H9 (cell line): ENCODE measurements around the gene PGM3. TPM values are rescaled to one million over a fixed set of nuclear protein-coding genes. Genes with fewer than 3 reads are reported as not detected.

Experiments used
- DNase-seq: peaks from one replicate; pipeline ENCODE4 v3.0.0-alpha.2; 2017
- H2AFZ ChIP-seq: one replicate; pipeline ENCODE4 v1.6.1; 2013; ENCODE audit warnings: mild to moderate bottlenecking, low read length, control low read depth, moderate library complexity
- H2AK5ac ChIP-seq: 2 replicates; pipeline ENCODE4 v1.6.1; 2013; ENCODE audit warnings: low read length, control low read depth, mixed read lengths; ENCODE audit not compliant: insufficient read length
- H2BK120ac ChIP-seq: one replicate; pipeline ENCODE4 v1.6.1; 2013; ENCODE audit warnings: low read depth, mild to moderate bottlenecking, low read length, control low read depth, inconsistent platforms; ENCODE audit not compliant: poor library complexity, severe bottlenecking
- H2BK12ac ChIP-seq: 2 replicates; pipeline ENCODE4 v1.6.1; 2013; ENCODE audit warnings: low read length, control low read depth, mixed read lengths, low read depth; ENCODE audit not compliant: insufficient read length
- H2BK15ac ChIP-seq: 2 replicates; pipeline ENCODE4 v1.6.1; 2013; ENCODE audit warnings: low read depth, low read length, control low read depth
- H2BK20ac ChIP-seq: one replicate; pipeline ENCODE4 v1.6.1; 2013; ENCODE audit warnings: low read depth, mild to moderate bottlenecking, low read length, control low read depth, inconsistent platforms; ENCODE audit not compliant: poor library complexity, severe bottlenecking
- H2BK5ac ChIP-seq: 2 replicates; pipeline ENCODE4 v1.6.1; 2013; ENCODE audit warnings: low read length, control low read depth, mixed read lengths; ENCODE audit not compliant: insufficient read length
- H3K14ac ChIP-seq: 2 replicates; pipeline ENCODE4 v1.6.1; 2013; ENCODE audit warnings: low read length, control low read depth; ENCODE audit not compliant: insufficient read depth
- H3K18ac ChIP-seq: 2 replicates; pipeline ENCODE4 v1.6.1; 2013; ENCODE audit warnings: low read depth, mild to moderate bottlenecking, mixed read lengths, low read length, control low read depth; ENCODE audit not compliant: insufficient read length
- H3K23ac ChIP-seq: 2 replicates; pipeline ENCODE4 v1.6.1; 2013; ENCODE audit warnings: low read length, control low read depth, mixed read lengths, low read depth; ENCODE audit not compliant: insufficient read length
- H3K23me2 ChIP-seq: 2 replicates; pipeline ENCODE4 v1.6.1; 2013; ENCODE audit warnings: low read depth, mild to moderate bottlenecking, mixed read lengths, low read length, control low read depth; ENCODE audit not compliant: insufficient read length, poor library complexity, severe bottlenecking
- H3K27ac ChIP-seq: 2 replicates; pipeline ENCODE4 v1.5.1; 2013; ENCODE audit warnings: low read length, control low read depth, mixed read lengths, low read depth; ENCODE audit not compliant: insufficient read length
- H3K27me3 ChIP-seq: 2 replicates; pipeline ENCODE4 v1.6.1; 2013; ENCODE audit warnings: low read length, control low read depth, inconsistent platforms; ENCODE audit not compliant: insufficient read depth
- H3K4ac ChIP-seq: 2 replicates; pipeline ENCODE4 v1.6.1; 2013; ENCODE audit warnings: low read depth, mild to moderate bottlenecking, control low read depth, inconsistent platforms, low read length, moderate library complexity
- H3K4me1 ChIP-seq: 2 replicates; pipeline ENCODE4 v1.6.1; 2013; ENCODE audit warnings: low read length, control low read depth, inconsistent platforms; ENCODE audit not compliant: insufficient read depth
- H3K4me2 ChIP-seq: 2 replicates; pipeline ENCODE4 v1.6.1; 2013; ENCODE audit warnings: low read length, control low read depth, mixed read lengths; ENCODE audit not compliant: insufficient read length, insufficient read depth
- H3K56ac ChIP-seq: 2 replicates; pipeline ENCODE4 v1.6.1; 2013; ENCODE audit warnings: low read depth, mild to moderate bottlenecking, mixed read lengths, low read length, control low read depth; ENCODE audit not compliant: insufficient read length
- H3K79me1 ChIP-seq: 2 replicates; pipeline ENCODE4 v1.6.1; 2013; ENCODE audit warnings: low read depth, mild to moderate bottlenecking, moderate library complexity, low read length, control low read depth, inconsistent platforms; ENCODE audit not compliant: insufficient read depth, poor library complexity, severe bottlenecking
- H3K79me2 ChIP-seq: 2 replicates; pipeline ENCODE4 v1.6.1; 2013; ENCODE audit warnings: low read length, control low read depth, inconsistent platforms; ENCODE audit not compliant: insufficient read depth
- H3K9ac ChIP-seq: 2 replicates; pipeline ENCODE4 v1.6.1; 2013; ENCODE audit warnings: low read length, control low read depth, mixed read lengths; ENCODE audit not compliant: insufficient read length; ENCODE audit errors: extremely low read depth
- H3K9me3 ChIP-seq: one replicate; pipeline ENCODE4 v1.6.1; 2013; ENCODE audit warnings: low read depth, low read length, inconsistent platforms; ENCODE audit not compliant: control insufficient read depth
- H3T11ph ChIP-seq: one replicate; pipeline ENCODE4 v1.6.1; 2013; ENCODE audit warnings: mild to moderate bottlenecking, low read length, control low read depth, inconsistent platforms
- H4K20me1 ChIP-seq: one replicate; pipeline ENCODE4 v1.6.1; 2013; ENCODE audit not compliant: control insufficient read depth, insufficient read length, insufficient read depth
- H4K5ac ChIP-seq: 2 replicates; pipeline ENCODE4 v1.6.1; 2013; ENCODE audit warnings: low read depth, mild to moderate bottlenecking, mixed read lengths, low read length, control low read depth; ENCODE audit not compliant: insufficient read length
- H4K8ac ChIP-seq: replicated peaks from 2 replicates; pipeline ENCODE4 v1.6.1; 2013; ENCODE audit warnings: low read length, control low read depth, mixed read lengths, low read depth; ENCODE audit not compliant: insufficient read length
- H4K91ac ChIP-seq: 2 replicates; pipeline ENCODE4 v1.6.1; 2013; ENCODE audit warnings: low read depth, mild to moderate bottlenecking, moderate library complexity, mixed read lengths, low read length, control low read depth; ENCODE audit not compliant: insufficient read length
- H3K27ac Mint-ChIP-seq, 3 experiments: 2 replicates in 2 of 3; 3 replicates in 1 of 3; pipeline ENCODE4 v1.8.0; 2020 to 2021; ENCODE audit warnings: mixed read lengths in 3 of 3, mild to moderate bottlenecking in 1 of 3, moderate library complexity in 1 of 3
- H3K27me3 Mint-ChIP-seq: 2 replicates; pipeline ENCODE4 v1.8.0; 2021; ENCODE audit warnings: low read depth, mild to moderate bottlenecking, moderate library complexity, mixed read lengths
- H3K36me3 Mint-ChIP-seq, 3 experiments: 2 replicates in 2 of 3; 3 replicates in 1 of 3; pipeline ENCODE4 v1.8.0; 2020 to 2021; ENCODE audit warnings: low read depth in 3 of 3, mixed read lengths in 3 of 3; ENCODE audit not compliant: insufficient read depth in 1 of 3
- H3K4me1 Mint-ChIP-seq, 2 experiments: 2 replicates each; pipeline ENCODE4 v1.8.0; 2020; ENCODE audit warnings: mixed read lengths in 2 of 2
- H3K4me3 Mint-ChIP-seq, 2 experiments: 2 replicates in 1 of 2; 3 replicates in 1 of 2; pipeline ENCODE4 v1.8.0; 2020 to 2021; ENCODE audit warnings: mild to moderate bottlenecking in 2 of 2, mixed read lengths in 2 of 2, moderate library complexity in 1 of 2
- H3K9me3 Mint-ChIP-seq, 2 experiments: 2 replicates in 1 of 2; 3 replicates in 1 of 2; pipeline ENCODE4 v1.8.0; 2020; ENCODE audit warnings: mild to moderate bottlenecking in 2 of 2, mixed read lengths in 2 of 2, moderate library complexity in 1 of 2
- WGBS: extraction: QIAGEN DNeasy Blood & Tissue Kit; methylation state at CpG from one replicate; pipeline ENCODE4 v1.1.7; 2013; ENCODE audit warnings: missing lambda C conversion rate, low lambda C conversion rate, mixed read lengths; ENCODE audit not compliant: insufficient read length; ENCODE audit errors: extremely low coverage; 5-methylcytosine and 5-hydroxymethylcytosine counted together
- total RNA-seq: library from RNA; stranded (reverse); gene quantifications from 2 replicates; pipeline ENCODE4 v1.2.1, GENCODE V29; 2021
- TF ChIP-seq, protein P1 (sequence below): fragments of 200-600 bp; sonication (generic); conservative IDR thresholded peaks from 3 replicates; pipeline ENCODE4 v1.8.0; 2021; ENCODE audit warnings: antibody characterized with exemption, mild to moderate bottlenecking

Gene PGM3
- total RNA-seq, 1 experiment from 2014 or later = 69.3 TPM

DNA sequence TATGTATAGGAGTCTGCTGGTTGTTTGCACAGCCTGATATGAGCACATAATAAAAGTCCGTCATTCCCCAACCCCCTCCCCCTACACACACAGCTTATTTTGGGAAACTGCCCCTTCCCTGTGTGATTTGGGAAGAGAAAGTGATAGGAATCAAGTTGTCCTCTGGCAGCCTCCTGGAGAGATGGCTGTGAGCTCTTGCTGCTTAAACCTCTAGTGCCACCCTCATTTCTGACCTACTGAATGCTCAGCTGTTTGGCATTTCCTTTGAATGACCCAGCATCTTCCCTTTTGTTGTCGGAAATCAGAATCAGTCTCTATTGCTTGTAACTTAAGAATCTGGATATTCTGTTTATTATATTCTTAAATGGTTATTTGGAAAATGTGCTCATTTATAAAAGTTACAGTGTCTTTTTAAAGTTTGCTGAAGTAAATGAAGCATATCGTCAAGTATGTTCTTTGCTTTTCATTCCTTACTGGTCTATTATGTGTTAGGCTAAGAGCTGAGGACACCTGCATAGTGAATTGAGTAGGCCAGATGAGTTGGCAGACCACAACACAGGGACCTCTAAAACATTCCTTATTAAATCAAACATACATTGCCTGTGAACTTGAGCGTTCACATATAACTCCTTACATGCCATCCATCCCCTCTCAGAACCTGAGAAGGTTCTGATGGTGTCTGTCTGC, 5.6 kb upstream of the PGM3 start:
- no peak for DNase-seq
- Histone ChIP-seq H3K4me2 (no peak overlapping the region), H3K23ac (no peak overlapping the region), H3K23me2 (peaks cover 7% of the 10 kb centered on the region), H4K91ac (no peak overlapping the region), H3K4me1 (no peaks in the 10 kb centered on the region; the same call in 1 of the 2 replicates), H3T11ph (no peak overlapping the region), H4K5ac (no peak overlapping the region), H3K14ac (no peak overlapping the region), H3K56ac (no peak overlapping the region), H3K79me2 (no peaks in the 10 kb centered on the region), H2BK20ac (no peak overlapping the region), H2BK120ac (no peak overlapping the region), H2BK15ac (no peak overlapping the region), H2BK5ac (no peak overlapping the region), H3K9me3 (no peaks in the 10 kb centered on the region), H2AK5ac (no peak overlapping the region), H3K27ac (no peak overlapping the region), H3K4ac (no peak overlapping the region), H2BK12ac (no peak overlapping the region), H3K79me1 (no peaks in the 10 kb centered on the region), H3K27me3 (no peaks in the 10 kb centered on the region), H3K9ac (no peak overlapping the region), H2AFZ (no peak overlapping the region), H4K20me1 (no peaks in the 10 kb centered on the region), H4K8ac (no peak overlapping the region), H3K18ac (no peak overlapping the region)
- Mint-ChIP-seq H3K27ac (peak overlapping the region in 1 of 3 experiments; percentile 33; a peak in 1 of 7 replicates), H3K4me3 (no peak overlapping the region), H3K27me3 (no peaks in the 10 kb centered on the region), H3K4me1 (peaks cover 10 to 12% of the 10 kb centered on the region in 2 experiments), H3K36me3 (peaks cover 10 to 32% (median 24%) of the 10 kb centered on the region in 3 experiments; a peak in 6 of 7 replicates), H3K9me3 (no peaks in the 10 kb centered on the region)
- TF ChIP-seq, protein P1, sequence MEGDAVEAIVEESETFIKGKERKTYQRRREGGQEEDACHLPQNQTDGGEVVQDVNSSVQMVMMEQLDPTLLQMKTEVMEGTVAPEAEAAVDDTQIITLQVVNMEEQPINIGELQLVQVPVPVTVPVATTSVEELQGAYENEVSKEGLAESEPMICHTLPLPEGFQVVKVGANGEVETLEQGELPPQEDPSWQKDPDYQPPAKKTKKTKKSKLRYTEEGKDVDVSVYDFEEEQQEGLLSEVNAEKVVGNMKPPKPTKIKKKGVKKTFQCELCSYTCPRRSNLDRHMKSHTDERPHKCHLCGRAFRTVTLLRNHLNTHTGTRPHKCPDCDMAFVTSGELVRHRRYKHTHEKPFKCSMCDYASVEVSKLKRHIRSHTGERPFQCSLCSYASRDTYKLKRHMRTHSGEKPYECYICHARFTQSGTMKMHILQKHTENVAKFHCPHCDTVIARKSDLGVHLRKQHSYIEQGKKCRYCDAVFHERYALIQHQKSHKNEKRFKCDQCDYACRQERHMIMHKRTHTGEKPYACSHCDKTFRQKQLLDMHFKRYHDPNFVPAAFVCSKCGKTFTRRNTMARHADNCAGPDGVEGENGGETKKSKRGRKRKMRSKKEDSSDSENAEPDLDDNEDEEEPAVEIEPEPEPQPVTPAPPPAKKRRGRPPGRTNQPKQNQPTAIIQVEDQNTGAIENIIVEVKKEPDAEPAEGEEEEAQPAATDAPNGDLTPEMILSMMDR = no peak
- WGBS = no CpG with 5 or more reads among the region's 4 CpGs
